GDM1 (cell line): Measurements from ENCODE around the gene BRD7.

ENCODE experiments used
- DNase-seq: peaks from one replicate; lab custom pipeline; 2025; lab: John Stamatoyannopoulos, UW

BRD7 gene

DNA sequence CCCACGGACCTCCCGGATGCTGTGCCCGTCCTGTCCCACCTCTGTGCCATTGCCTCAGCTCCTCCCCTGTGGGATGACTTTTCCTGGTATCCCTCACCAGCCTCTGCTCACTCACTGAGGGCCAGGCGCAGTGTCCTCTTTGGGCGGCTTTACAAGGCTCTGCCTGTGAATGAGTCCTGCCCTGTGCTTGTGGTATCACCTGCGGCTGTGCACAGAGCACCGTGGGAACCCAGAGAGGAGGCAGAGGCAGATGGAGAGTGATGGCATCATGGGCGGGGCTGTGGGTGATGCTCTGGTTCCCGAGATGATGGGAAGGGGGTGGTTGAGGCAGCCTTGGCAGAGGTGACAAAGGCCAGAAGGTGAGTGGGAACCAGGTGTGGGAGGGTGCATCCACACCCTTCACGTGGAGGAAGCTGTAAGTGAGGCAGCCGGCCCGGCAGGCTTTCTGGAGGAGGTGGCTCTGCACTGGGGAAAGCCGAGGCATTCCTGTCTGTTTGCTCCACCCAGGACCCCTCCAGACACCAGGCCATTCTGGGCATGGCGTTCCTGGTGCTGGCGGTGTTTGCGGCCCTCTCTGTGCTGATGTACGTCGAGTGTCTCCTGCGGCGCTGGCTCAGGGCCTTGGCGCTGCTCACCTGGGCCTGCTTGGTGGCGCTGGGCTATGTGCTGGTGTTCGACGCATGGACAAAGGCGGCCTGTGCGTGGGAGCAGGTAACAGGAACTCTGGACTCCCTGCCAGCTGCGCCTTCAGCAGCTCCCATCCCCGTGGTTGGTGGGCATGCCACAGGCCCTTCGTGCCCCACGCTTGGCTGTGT, 78.6 kb downstream of the BRD7 start:
- DNase-seq: no peak

DNA sequence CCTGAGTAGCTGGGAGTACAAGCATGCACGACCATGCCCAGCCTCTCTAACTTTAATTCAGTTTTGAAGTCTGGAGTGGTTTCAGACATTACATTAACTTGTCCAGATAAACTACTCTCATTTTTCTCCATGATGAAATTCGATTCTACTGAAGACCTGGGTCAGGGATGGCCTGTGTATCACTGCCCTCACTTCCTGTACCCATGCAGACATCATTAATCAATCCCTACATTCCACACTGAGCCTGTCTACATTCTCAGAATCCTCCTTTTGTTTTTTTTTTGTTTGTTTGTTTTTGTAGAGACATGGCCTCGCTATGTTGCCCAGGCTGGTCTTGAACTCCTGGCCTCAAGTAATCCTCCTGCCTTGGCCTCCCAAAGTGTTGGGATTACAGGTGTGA, 79.9 kb downstream of the BRD7 start:
- DNase-seq: no peak

DNA sequence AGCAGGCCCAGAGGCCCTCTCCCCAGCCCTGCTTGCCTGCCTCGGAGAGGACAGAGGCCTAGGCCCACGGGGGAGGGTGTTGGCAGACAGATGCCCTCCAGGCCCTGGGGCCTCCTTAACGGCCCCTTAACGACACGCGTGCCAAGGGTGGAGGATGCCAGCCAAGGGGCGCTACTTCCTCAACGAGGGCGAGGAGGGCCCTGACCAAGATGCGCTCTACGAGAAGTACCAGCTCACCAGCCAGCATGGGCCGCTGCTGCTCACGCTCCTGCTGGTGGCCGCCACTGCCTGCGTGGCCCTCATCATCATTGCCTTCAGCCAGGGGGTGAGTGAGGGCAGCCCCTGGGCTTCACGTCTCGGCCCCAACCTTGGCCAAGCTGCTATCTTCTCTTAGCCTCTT, 80.8 kb downstream of the BRD7 start:
- no peak for DNase-seq

DNA sequence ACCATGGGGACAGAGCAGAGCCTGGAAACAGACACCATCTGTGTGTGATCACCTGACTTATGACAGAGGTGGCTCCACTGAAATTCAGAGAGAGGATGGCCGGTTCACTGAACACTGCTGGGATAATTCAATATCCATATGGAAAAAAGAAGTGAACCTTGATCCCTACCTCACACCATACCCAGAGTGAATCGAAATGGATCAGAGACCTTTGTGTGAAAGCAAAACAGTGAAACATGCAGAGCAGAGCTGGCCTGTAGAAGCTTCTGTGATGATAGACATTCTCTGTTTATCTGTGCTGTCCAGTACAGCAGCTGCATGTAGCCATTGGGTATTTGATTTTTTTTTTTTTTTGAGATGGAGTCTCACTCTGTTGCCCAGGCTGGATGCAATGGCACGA, 82.1 kb downstream of the BRD7 start:
- no peak for DNase-seq

DNA sequence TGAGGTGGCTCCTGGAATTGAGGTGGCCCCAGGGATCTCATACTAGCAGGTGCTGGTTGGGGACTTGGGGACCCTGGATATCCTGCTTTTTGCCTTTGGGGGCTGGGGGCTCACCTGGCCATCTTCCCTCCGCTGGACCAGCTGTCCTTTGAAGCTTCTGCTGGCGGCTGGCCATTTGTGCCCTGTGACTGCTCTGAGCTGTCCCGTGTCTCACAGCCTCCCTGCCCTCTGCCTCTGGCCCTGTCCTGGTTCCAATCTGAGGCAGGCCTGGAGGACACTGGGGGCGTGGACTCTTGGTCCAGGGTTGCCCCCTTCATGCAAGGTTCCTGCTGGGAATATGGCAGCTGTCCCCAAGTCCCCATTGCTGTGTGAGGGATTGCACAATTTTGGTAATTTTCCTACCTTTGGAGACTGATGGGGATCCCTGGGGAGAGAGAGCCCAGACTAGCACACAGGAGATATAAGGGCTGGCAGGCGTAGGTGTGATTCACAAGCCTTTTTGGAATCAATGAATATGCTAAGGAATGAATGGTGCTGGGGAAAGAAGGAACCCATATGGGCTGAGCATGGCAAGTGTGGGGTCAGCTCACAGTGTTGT, 83.3 kb downstream of the BRD7 start:
- DNase-seq: no peak

DNA sequence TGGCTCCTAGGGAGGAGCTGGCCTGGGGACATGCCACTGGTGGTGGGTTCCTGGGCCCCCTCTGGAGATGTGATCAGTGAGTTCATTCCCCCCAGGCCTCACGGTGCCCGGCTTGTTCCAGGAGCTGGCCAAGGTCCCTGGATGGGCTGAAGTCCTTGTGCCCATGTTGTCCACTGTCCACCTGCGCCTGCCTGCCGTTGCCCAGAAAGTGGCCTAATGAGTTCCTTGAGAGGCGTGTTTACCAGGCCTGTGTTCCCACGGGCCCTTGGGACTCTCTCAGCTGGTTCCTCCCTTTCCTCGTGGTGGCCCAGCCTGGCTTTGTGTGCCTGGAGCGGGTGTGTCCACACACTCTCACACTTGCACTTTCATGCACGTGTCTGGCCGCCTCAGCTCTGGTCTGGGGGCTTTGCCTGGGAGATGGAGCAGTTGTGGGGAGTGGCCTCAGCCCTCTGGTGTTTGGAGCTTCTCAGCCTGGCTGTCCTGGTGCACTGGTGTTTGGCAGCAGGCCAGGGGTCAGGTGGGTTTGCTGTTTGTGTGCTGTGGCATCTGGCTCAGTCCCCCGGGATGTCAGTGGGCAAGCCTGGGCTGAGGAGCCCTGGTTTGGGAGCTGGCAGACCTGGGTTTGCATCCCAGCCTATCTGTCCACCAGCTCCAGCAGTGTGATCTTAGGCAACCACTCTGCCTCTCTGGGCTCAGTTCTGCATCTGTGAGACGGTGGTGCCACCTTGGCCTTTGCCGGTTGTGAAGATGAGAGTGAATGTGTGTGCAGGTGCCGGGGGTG, 84.5 kb downstream of the BRD7 start:
- DNase-seq: no peak

DNA sequence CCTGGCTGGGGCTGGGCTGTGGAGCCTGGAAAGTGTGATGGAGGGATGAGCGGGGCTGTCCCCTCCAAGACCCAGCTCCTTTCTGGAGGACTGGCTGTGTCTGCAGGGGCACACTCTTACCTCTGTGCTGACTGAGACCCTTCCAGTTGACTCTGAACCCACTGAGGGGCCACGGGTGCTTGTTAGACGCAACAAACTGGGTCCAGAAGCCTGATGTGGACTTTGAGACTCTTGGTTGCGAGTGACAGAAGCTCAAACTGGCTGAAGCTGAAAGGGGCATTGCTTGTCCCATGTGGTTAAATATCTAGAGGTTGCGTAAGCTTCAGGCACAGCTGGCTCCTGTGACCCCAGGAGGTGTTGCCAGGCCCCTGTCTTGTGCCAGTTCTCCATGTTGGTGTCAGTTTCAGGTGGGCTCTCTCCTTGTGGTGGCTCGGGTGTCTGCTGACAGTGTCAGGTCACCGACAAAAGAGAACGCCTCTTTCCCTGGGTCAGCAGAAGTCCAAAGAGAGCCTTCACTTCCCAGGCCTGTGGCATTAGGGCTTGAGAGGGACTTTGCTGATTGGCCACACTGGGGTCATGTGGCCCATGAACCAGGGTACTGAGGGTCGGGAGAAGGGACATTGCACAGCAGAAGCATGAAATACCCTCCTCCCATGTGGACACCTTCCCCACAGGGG, 85.7 kb downstream of the BRD7 start:
- DNase-seq: no peak

DNA sequence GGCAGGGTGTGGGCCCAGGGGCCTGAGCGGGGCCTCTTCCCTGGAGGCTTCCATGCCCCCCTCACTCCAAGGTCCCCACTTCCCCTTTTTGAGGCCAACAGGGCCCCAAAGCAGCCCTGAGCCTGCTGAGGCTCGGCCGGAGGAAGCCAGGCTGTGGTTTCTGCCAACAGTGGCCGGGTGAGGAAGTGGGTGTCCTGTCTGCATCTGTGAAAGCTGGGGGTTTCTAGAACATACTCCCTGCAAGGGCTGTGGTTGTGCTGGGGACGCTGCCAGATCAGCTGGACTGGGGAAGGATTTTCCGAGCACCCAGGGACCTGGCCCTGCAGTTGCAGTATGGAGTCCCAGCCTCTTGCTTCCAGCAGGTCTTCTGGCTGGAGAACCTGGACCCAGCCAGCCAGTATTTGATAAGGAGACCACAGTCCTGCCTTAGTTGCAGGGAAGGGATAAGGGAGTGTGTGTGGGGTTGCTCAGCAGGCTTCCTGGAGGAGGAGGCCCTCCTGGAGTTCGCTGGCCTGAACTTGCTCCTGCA, 86.7 kb downstream of the BRD7 start:
- peak; percentile 92 for DNase-seq

DNA sequence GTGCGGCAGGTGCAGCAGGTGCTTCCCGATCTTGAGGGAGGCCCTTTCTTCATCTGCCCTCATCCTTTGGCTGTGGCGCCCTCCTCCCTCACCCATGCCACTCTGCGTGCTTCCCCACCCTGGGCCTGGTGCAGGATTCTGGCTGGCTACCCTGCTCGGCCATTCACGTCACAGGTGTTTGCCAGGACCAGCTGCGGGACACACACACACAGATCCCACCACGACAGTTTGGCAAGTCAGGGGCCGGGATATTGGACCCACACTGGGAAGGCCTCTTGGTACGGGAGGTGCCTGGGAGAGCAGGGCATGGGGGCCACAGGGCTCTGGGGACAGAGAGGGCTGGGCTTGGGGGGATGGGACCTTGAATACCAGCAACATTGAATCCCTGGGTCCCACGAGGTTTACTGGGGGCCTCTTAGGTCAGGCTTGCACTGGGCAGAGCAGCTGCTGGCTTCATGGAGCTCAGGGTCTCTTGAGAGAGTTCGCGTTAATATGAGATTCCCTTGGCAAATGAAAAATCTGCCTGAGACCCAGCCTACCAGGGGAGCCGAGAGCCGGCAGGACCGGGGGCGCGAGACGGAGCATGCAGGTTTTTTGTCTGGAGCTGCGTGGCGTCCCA, 87.3 kb downstream of the BRD7 start:
- DNase-seq: no peak

DNA sequence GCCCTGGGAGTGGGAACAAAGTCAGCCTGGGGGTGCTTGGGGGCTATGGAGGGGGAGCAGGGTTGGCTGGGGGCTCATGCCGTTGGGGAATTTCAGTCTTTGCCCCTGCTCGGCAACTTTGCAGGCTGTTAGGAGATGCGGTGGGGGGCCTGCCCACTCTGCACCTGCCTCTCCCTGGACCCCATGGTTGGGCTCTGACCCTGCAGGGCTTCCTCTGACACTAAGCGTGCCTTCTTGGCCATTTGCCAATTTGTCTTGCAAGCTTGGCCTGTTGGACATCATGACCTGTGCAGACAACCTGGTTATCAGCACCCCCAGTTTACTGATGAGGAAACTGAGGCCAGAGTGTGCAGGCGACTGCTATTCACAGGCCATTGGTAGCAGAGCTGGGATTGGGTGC, 87.9 kb downstream of the BRD7 start:
- no peak for DNase-seq

DNA sequence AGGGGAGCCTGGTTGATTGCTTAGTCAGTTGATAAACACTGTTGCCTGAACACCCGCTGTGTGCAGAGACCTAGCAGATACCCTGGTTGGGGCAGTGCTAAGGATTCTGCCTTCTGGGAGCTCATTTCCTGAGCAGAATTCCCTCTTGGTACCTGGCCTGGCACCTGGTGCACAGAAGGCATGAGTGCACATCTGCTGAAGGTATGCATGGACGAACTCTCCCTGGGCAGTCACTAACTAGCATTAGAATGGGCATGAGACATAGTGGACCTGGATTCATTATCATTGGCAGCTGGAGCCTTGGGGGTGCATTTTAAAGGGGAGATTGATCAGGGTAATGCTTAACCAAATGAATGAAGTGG, 89.3 kb downstream of the BRD7 start:
- no peak for DNase-seq

DNA sequence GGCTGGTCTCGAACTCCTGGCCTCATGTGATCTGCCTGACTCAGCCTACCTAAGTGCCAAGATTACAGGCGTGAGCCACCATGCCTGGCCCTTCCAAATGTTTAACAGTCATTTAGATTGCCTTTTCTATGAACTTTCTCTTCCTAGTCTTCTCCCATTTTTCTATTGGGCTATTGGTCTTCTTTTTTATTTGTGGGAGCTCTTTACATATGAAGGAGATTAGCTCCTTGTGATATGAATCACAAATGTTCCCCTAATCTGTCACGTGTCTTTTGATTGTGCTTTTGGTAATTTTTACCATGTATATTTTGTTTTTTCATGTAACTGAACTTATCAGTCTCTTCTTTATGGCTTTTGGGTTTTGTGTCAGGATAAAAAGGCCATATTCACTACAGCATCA, 90.5 kb downstream of the BRD7 start:
- no peak for DNase-seq

DNA sequence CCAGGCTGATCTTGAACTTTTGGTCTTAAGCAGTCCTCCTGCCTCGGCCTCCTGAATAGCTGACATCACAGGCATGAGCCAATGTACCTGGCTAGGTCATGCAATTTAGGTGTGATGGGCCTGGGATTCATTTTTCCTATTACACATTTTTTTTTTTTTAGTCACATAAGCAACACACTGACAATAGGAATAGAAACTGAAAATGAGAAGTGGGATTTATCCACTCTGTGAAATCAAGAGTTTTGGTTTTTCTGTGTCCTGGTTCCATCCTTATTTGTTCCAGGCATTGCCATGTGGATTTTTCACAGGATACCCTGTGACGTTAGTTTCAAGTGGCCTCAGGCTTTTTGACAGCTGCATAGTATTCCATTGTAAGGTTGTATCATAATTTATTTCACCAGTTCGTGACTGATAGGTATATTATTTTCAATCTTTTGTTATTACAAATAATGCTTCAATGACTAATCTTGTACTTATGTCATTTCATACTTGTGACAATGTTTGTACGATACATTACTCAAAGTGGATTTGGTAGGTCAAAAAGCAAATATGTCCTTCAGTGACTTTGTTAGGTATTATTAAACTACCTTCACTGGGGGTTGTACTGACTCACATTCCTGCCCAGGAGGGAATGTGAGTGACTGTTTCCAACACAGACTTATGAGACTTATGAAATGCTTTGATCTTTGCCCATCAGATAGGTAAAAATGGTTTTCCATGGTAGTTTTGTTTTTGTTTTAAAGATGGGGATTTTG, 91.8 kb downstream of the BRD7 start:
- DNase-seq: no peak

DNA sequence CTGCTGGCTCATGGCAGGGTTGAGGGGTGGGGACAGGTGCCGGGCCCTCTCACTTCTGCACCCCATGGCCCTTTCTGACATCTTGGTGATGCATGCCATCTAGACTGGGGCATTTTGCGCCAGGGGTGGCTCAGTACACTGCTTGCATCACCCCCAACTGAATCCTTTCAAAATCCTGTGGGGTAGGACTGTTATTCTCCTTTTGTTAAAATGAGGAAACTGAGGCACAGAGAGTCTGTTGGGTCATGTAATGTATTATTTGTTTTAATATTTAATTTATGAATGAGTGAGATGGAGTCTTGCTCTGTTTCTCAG, 92.5 kb downstream of the BRD7 start:
- DNase-seq: no peak

DNA sequence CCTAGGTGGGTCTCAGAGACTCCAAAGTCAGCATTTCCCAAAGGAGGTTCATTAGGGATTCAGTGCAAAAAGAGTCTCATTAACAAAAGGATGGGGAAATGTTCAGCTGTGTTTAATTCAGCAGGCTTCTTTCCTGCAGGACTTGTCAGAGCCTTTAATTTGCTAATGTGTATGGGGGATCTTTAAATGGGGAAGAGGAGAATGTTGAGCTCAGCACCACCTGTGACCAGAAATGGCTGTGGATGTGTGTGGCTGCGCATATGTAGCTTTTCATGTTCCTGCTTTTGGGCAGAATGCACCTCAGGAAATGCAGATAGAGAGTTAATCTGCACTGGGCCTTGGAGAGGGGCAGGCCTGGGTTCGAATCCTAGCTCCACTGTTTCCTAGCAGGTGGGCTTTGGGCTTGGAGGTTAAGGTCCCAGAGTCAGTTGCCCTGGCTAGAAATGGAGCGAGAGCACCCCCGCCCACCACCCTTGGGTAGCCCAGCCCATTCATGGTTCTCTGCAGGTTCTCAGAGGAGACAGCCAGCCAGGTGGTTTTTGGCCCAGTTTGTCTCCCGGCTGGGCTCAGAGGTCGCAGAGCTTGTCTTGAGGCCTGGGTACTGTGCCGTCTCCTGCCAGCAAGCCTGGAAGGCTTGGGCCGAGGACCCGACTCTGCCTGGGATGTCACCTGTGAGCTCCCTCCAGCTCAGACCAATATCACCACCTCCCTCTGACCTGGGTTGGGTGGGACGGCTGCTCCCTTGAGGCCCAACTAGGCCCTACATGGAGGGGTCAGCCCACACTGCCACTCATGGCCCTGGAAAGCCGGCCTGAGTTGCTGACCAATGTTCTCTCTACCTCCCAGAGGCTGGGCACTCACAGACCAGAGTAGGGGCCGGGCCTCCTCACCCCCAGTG, 93.1 kb downstream of the BRD7 start:
- DNase-seq: no peak

DNA sequence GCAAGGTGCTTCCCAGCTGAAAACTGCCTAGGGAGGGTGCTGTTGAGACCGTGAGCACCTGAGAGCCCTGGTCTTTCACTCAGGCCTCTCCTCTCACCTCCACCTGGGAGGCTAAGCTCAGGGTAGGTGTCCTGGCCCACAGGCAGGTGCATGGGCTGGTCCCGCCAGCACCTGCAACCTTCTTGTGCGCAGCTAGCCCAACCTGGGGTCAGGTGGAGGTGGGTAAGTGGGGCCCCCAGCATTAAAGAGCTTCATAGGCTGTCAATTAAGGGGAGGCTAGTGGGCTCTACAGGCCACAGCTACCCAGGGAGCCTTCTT, 93.7 kb downstream of the BRD7 start:
- no peak for DNase-seq

DNA sequence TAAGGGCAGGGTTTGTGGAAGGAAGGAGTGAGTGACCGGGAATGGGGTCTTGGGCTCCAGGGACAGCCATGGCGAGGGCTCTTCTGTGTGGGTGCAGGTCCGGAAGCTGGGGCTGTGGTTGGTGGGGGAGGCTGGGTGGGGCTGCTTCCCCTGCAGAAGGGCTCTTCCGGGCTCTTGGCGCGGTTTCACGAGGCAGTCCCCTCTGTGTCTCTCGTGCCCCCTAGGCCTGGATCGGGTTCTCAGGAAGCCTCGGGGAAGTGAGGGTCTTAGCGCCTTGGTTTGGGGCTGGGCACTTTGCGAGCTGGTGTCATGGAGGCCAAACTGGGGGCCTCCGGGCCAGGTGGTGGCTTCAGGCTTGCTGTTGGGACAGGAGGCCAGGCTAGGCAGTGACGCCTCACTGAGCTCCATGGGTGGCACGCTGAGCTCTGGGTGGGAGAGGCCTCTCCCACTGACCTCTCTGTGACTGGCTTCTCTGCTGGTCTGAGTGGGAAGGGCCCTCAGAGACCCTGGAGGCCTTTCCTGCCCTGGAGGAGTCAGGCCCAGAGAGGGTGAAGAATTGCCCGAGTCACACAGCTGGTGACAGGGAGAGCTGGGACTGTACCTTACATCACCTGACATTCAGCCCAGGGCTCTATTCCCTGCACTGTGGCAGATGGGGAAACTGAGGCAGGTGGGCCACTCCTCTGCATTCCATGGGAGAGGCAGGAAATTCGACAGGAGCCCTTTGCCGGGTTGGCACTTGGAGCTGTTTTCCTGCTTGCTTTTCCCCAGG, 94.3 kb downstream of the BRD7 start:
- DNase-seq: no peak

DNA sequence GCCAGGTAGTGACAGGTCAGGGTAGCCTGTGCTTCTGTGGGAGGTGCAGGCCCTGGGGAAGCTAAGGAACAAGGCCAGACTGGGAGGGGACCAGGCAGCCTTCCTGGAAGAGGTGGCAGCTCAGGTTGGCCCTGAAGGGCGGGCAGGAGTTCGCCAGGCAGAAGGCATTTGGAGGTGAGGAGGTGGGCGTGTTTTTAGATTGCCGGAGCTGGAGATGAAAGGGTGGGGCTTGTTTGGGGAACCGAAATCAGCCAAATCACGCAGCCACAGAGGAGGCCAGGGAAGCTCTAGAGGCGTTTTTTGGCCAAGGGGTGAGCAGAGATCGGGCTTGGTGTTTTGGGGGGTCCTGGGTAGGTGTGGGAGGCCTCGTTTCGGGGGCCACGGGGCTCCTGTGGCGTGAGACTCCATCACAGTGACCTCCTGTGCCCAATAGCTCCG, 94.9 kb downstream of the BRD7 start:
- peak; percentile 14 for DNase-seq

DNA sequence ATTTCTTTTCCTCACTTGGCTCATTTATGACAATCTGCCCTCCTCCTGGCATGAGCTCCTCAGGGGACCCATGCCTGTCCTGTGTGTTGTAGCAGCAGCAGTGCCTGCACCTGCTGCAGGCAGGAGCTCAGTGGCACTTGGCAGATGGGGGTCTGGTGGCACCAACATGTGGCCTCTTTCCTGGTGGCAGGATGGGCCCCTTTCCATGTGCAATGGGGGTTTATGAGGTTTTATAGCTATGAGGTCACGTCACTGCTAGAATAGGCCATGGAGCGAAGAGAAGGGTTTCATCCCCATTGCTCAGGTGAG, 95.5 kb downstream of the BRD7 start:
- DNase-seq: no peak
